Measurements from ENCODE around the gene TCF3.

The TCF3 gene

DNA sequence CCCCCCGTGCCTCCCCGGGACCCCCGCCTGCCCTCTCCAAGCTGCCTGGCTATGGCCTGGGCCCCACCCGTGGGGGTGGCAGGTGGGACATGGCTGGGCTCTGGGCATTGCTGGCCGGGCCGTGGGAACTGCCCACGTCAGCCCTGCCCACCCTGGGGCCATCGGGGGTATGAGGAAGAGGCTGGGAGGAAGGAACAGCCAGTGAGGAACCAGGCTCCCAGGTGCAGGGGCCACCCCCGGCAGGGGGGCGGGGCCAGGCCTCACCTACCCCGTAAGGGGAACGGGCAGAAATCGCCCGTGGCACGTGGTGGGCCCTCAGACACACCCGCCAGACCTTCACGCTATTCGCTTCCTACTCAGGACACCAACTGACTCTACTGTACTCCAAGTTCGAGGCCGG, 22.4 kb downstream of the TCF3 start:
- no peak for DNase-seq (ENCODE audit: low spot score)

GRCh38 chr19:1629256-1629808, 23.1 kb downstream of the TCF3 start:
- no peak for DNase-seq (ENCODE audit: low spot score)

DNA sequence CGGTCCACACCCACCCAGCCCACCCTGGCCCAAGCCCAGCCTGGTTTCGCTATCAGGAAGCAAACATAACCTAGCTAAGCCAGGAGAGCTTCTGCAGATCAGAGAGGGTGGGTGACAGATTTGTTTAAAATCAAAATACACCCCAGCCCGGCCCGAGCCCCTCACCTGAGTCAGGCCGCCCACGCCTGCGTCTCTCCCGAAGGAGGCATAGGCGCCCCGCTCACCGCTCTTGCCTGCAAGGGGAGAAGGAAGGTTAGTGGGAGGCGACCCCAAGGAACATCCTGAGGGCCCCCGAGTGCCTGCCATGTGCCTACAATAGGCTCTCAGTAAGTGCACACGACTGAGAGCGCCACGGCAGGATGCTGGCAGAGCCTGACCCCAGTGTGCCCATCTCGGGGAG, 25.2 kb downstream of the TCF3 start:
- DNase-seq (ENCODE audit: low spot score), result no peak

DNA sequence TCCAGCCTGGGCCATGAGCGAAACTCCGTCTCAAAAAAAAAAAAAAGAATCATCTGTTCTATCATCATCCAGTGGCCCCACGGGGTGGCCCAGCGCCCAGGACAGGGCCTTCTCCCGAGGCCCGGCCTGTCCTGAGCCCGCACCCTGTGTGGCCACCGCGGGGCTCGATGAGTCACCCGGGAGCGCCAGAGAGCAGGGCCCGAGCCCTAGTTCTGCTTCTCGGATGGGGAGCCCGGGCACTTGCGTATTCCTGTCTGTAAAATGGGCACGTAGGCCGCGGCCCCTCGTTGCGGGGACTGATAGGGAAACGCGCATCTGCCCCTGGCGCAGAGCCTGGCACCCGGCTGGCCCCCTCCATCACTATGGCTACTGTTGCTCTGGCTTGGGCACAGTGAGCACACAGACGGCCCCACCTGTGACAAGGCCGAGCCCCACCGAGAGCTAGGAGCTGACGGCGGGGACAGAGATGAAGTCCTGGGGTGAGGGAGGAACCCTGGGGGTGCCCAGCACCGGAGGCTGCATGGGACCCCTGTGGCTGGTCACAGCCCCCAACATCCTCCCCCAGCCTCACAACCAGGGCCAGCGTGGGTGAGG, 25.9 kb downstream of the TCF3 start:
- no peak for DNase-seq (ENCODE audit: low spot score)

GRCh38 chr19:1624458-1624857, 28.0 kb downstream of the TCF3 start:
- DNase-seq (ENCODE audit: low spot score), result no peak

DNA sequence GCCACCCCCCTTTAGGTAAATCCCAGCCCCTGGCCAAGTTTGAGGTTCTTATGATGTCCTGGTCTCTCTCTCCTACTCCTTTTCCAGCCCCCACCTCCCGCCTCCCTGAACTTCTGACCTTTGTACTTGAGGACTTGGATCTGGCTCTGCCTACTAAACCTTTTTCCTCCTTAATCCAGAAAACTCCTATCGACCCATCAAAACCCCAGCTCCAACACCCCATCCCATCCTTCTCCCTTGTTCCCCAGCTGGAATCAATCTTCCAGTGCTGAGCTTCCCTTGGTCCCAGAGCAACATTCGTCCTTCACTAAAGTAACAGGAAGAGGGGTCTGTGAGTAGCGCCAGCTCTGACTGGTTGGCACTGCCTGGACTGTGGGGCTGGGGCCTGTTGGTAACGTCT, 29.9 kb downstream of the TCF3 start:
- DNase-seq (ENCODE audit: low spot score), result no peak

- DNase-seq (ENCODE audit: low spot score), result no peak
These were observed 30.4 kb downstream of the TCF3 start for GRCh38 chr19:1622007-1622406.

DNA sequence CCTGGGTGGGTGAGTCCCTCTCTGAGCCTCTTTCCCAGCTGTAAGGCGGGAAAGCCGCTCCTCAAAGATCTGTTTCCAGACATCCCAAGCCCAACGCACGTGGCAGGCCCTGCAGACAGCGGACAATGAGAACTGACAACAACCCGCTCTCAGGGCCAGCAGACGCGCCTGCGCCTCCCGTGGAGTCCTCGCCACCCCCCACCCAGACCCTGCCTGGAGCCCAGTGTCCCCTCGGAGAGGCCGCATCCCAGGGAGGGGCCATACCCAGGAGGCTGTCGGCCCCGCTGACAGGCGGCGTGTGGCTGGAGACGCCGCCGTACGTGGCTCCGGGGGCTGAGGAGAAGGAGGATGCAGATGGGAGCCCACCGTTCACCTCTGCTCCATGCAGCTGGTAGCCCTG, 30.8 kb downstream of the TCF3 start:
- DNase-seq (ENCODE audit: low spot score), result no peak

- no peak for DNase-seq (ENCODE audit: low spot score)
These were observed 31.4 kb downstream of the TCF3 start for GRCh38 chr19:1621021-1621420.

GRCh38 chr19:1620502-1620901, 31.9 kb downstream of the TCF3 start:
- no peak for DNase-seq (ENCODE audit: low spot score)

- no peak for DNase-seq (ENCODE audit: low spot score)
These were observed 32.7 kb downstream of the TCF3 start for GRCh38 chr19:1619703-1620102.

DNA sequence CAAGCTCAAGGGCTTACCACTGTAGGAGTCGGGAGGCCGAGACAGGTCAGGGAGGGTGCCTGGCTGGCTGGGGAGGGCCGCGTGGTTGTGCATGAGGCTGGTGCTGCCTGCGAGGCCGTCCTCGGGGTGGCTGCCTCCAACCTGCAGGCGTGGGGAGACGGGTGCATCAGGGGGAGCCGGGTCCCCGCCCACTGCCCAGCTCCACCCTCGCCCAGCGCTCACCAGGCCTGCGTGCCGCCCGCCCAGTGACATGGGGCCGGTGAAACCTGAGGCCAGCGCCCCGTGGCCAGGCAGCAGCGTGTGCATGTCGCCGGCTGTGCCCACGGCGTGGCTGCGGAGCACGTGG, 33.3 kb downstream of the TCF3 start:
- DNase-seq (ENCODE audit: low spot score), result no peak

DNA sequence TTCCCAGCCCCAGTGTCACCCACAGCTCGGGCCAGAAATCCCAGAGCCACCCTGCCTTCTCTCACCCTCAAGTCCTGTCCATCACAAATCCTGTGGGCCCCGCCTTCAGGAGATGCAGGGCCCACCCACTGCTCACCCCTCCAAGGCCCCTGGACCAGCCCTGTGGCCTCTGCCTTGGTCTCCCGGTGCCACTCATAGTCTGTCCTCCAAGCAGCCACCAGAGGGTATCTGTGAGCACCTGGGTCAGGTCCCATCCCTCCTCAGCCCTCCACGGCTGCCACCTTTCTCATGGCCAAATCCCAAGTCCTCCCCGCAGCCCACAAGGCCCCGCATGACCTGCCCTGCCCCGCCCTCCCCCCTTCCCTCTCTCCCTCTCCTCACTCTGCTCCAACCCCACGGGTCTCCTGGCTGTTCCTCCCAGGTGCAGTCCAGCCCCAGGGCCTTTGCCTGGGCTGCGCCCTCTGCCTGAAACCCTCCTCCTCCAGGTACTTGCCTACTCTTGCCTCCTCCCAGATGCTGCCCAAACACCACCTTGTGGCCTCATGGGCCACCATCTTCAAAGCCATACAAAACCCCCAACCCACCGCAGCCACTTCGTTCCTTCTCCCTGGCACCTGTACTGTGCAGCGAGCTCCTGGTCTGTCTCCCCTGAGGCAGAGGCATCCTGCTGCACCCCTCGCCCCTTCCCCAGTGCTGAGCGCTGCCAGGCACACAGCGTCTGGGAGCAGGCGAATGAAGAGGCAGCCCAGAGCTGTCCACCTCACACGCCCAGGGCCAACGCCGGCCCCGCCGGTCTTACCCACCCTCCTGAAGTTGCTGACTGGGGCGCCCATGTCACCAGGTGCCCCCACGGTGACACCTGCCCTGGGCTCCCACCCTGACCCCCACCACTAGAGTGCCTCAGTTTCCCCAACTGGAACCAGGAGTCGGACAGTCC, 34.0 kb downstream of the TCF3 start:
- DNase-seq (ENCODE audit: low spot score), result peak; percentile 33

- DNase-seq (ENCODE audit: low spot score), result no peak
These were observed 35.5 kb downstream of the TCF3 start for GRCh38 chr19:1616875-1617274.

DNA sequence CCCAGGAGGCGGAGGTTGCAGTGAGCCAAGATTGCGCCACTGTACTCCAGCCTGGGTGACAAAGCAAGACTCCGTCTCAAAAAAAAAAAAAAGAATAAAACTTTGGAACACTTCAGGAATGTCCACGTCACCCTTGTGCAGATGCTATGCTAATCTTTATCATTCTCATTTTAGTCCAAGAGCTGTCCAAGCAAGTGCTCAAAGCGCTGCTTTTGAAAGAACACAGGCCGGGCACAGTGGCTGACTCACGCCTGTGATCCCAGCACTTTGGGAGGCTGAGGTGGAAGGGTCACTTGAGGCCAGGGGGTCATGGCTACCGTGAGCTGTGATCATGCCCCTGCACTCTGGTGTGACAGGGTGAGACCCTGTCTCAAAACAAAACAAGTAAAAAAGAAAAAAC, 36.0 kb downstream of the TCF3 start:
- no peak for DNase-seq (ENCODE audit: low spot score)

- no peak for DNase-seq (ENCODE audit: low spot score)
These were observed 37.2 kb downstream of the TCF3 start for GRCh38 chr19:1615156-1615765.

GRCh38 chr19:1613808-1614570, 38.4 kb downstream of the TCF3 start:
- DNase-seq (ENCODE audit: low spot score), result no peak

GRCh38 chr19:1613146-1613545, 39.3 kb downstream of the TCF3 start:
- DNase-seq (ENCODE audit: low spot score), result no peak

GRCh38 chr19:1612114-1613086, 40.0 kb downstream of the TCF3 start:
- DNase-seq (ENCODE audit: low spot score), result no peak

DNA sequence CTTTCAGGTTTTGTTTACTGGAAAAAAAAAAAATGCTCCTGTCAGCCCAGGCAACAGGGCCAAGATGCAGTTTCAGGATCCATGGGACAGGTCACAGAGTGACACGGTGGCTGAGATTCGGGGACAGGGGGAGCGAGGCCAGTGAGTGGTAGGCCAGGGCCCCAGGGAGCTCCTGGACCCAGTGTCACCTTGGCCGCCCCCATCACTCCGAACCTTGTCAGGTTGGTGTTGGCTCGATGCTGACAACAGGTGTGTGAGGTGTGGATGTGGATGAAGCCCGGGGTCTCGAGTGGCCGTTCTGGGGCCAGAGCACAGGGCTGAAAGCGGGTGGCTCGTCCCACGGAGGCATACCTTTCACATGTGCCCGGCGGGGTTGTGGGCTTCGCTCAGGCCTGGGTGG, 41.1 kb downstream of the TCF3 start:
- no peak for DNase-seq (ENCODE audit: low spot score)

DNA sequence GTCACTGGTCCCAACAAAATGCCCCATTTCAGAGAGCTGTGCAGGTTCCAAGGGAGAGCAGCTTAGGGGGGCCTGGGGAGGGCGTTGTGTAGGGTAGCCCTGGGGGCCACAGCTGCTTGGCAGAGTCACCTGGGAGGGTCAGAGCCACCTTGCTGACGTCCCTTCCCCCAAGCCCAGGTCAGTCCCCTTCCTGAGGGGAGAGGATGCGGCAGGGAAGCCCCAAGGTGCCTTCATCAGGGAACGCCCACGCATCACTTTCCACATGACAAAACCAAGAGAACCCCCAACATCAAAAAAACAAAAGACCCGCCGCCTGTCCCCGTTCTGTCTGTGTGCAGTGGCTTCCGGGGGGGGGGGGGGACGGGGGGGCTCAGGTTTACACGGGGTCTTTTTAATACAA, 41.8 kb downstream of the TCF3 start:
- DNase-seq (ENCODE audit: low spot score), result no peak
